Motor neuron (in vitro differentiated cells): ENCODE results near the gene DPY19L1. TPM values are rescaled to one million over a fixed set of nuclear protein-coding genes. Genes with fewer than 3 reads are reported as not detected.
"Not testable (repeated sequence)": the region's sequence is repeated elsewhere in the genome, so short reads cannot be mapped to it uniquely, and the experiment has no call there.

Source experiments
- ATAC-seq, 8 experiments: fragments of 200-7000 bp; cut with Tn5 transposase; replicated peaks in 6 of 8; 2 replicates each; pipeline ENCODE4 v1.8.0; 2021; ENCODE audit warnings: mild to moderate bottlenecking in 8 of 8, moderate library complexity in 8 of 8
- H3K27ac ChIP-seq, 2 donors: fragments of 250-450 bp; sonication (Bioruptor Pico); 2 replicates each; pipeline ENCODE4 v1.9.0; 2021; ENCODE audit warnings: antibody characterized with exemption in 2 of 2, mild to moderate bottlenecking in 2 of 2, moderate library complexity in 1 of 2
- H3K4me1 ChIP-seq, 2 donors: fragments of 250-450 bp; sonication (Bioruptor Pico); replicated peaks in 1 of 2; 2 replicates each; pipeline ENCODE4 v1.6.1; 2021; ENCODE audit warnings: antibody characterized with exemption in 2 of 2, mild to moderate bottlenecking in 2 of 2, moderate library complexity in 1 of 2
- H3K4me3 ChIP-seq, 5 donors: fragments of 250-450 bp; sonication (Bioruptor Pico); 2 replicates each; pipeline ENCODE4 v1.9.0; 2021; ENCODE audit warnings: antibody characterized with exemption in 5 of 5, mild to moderate bottlenecking in 5 of 5, moderate library complexity in 4 of 5
- WGBS, 10 experiments: fragments of 450-650 bp; shearing (Covaris generic); methylation state at CpG; one replicate each; pipeline ENCODE4 v1.0.0; 2022; 5-methylcytosine and 5-hydroxymethylcytosine counted together
- in situ Hi-C, 9 experiments: fragments of 400-800 bp; cut with MboI; loops; one replicate each; pipeline ENCODE4 v1.15.0; 2021; ENCODE audit warnings: low sequenced_read_pairs in 9 of 9, low pct_unique_long_range_greater_than_20kb in 2 of 9; ENCODE audit not compliant: unreplicated experiment in 9 of 9
- total RNA-seq, 8 experiments: library from RNA; unstranded; fragments of 300-600 nt; gene quantifications; 2 replicates each; pipeline versions ENCODE4 v1.2.3 to v1.2.4, GENCODE V29; 2022

The DPY19L1 gene
- total RNA-seq, 8 experiments from 2014 or later, result 7.6 to 50.2 (median 23.1) TPM

GRCh38 chr7:35025369-35025870 lies 11.9 kb downstream of the DPY19L1 start:
- 20 to 100% (median 69%) methylated on average over 1 of the region's 1 CpG; no CpG with 5 or more reads in 3 of the 10 experiments for WGBS, 10 experiments
- in situ Hi-C loops, result no loop called here
- Histone ChIP-seq H3K4me1 (peaks cover 0 to 5% of the 10 kb centered on the region in 2 donors), H3K4me3 (no peak overlapping the region), H3K27ac (no peak overlapping the region)
- ATAC-seq, result peak in 3 of 8 experiments; percentile 41 to 66 (median 51)

GRCh38 chr7:35024298-35024697 lies 13.0 kb downstream of the DPY19L1 start:
- no peak overlapping the region for H3K27ac ChIP-seq

GRCh38 chr7:35022725-35023124 lies 14.6 kb downstream of the DPY19L1 start:
- 83 to 100% (median 100%) methylated on average over 1 to 6 of the region's 12 CpGs; no CpG with 5 or more reads in 6 of the 10 experiments for WGBS, 10 experiments
- ATAC-seq, result no peak

More at GRCh38 chr7:35024298-35024697, 13.0 kb downstream of the DPY19L1 start:
- H3K4me1 ChIP-seq, result peaks cover 0 to 5% of the 10 kb centered on the region in 2 donors
- in situ Hi-C loops, result no loop called here
- 76 to 100% (median 96%) methylated on average over 1 to 2 of the region's 3 CpGs; no CpG with 5 or more reads in 4 of the 10 experiments for WGBS, 10 experiments
- no peak for ATAC-seq
- no peak overlapping the region for H3K4me3 ChIP-seq

GRCh38 chr7:35021445-35021844 lies 15.8 kb downstream of the DPY19L1 start:
- ATAC-seq, result no peak

More at GRCh38 chr7:35022725-35023124, 14.6 kb downstream of the DPY19L1 start:
- Histone ChIP-seq H3K27ac (no peak overlapping the region), H3K4me3 (no peak overlapping the region), H3K4me1 (peaks cover 0 to 5% of the 10 kb centered on the region in 2 donors)
- in situ Hi-C loops, result no loop called here

GRCh38 chr7:35019801-35020200 lies 17.5 kb downstream of the DPY19L1 start:
- Histone ChIP-seq H3K4me1 (peaks cover 0 to 5% of the 10 kb centered on the region in 2 donors), H3K4me3 (no peak overlapping the region), H3K27ac (no peak overlapping the region)
- in situ Hi-C loops, result no loop called here
- ATAC-seq, result no peak
- 60 to 100% (median 86%) methylated on average over 1 to 3 of the region's 3 CpGs for WGBS, 10 experiments

More at GRCh38 chr7:35021445-35021844, 15.8 kb downstream of the DPY19L1 start:
- no peak overlapping the region for H3K27ac ChIP-seq
- H3K4me3 ChIP-seq, result no peak overlapping the region
- peaks cover 0 to 5% of the 10 kb centered on the region in 2 donors for H3K4me1 ChIP-seq
- in situ Hi-C loops, result no loop called here

- in situ Hi-C loops, result no loop called here
- no peak overlapping the region for H3K4me3 ChIP-seq
- no peak for ATAC-seq
- no peak overlapping the region for H3K27ac ChIP-seq
- peaks cover 0 to 5% of the 10 kb centered on the region in 2 donors for H3K4me1 ChIP-seq
- 64 to 100% (median 89%) methylated on average over 1 to 2 of the region's 2 CpGs for WGBS, 10 experiments
These were observed 18.0 kb downstream of the DPY19L1 start for GRCh38 chr7:35019179-35019729.

- H3K4me1 ChIP-seq, result no peaks in the 10 kb centered on the region
- WGBS, 10 experiments, result 86 to 100% (median 100%) methylated on average over 1 of the region's 1 CpG; no CpG with 5 or more reads in 3 of the 10 experiments
- no peak overlapping the region for H3K4me3 ChIP-seq
- ATAC-seq, result peak in 3 of 8 experiments; percentile 99
- H3K27ac ChIP-seq, result no peak overlapping the region
- in situ Hi-C loops, result no loop called here
These were observed 21.9 kb downstream of the DPY19L1 start for GRCh38 chr7:35015346-35015859.

GRCh38 chr7:35012160-35012559 lies 25.1 kb downstream of the DPY19L1 start:
- in situ Hi-C loops, result no loop called here
- Histone ChIP-seq H3K4me1 (no peaks in the 10 kb centered on the region), H3K27ac (no peak overlapping the region), H3K4me3 (no peak overlapping the region)
- ATAC-seq, result no peak
- WGBS, 10 experiments, result 62 to 100% (median 88%) methylated on average over 1 to 3 of the region's 3 CpGs; no CpG with 5 or more reads in 2 of the 10 experiments

GRCh38 chr7:35011085-35011484 lies 26.2 kb downstream of the DPY19L1 start:
- Histone ChIP-seq H3K4me3 (no peak overlapping the region), H3K27ac (no peak overlapping the region), H3K4me1 (no peaks in the 10 kb centered on the region)
- WGBS, 10 experiments, result 87 to 100% (median 100%) methylated on average over 1 to 3 of the region's 3 CpGs; no CpG with 5 or more reads in 2 of the 10 experiments
- ATAC-seq, result no peak
- in situ Hi-C loops, result no loop called here

- in situ Hi-C loops, result no loop called here
These were observed 29.5 kb downstream of the DPY19L1 start for GRCh38 chr7:35007768-35008167.

GRCh38 chr7:35004531-35005095 lies 32.7 kb downstream of the DPY19L1 start:
- no peak overlapping the region for H3K27ac ChIP-seq
- in situ Hi-C loops, result no loop called here

More at GRCh38 chr7:35007768-35008167, 29.5 kb downstream of the DPY19L1 start:
- Histone ChIP-seq H3K4me3 (no peak overlapping the region), H3K27ac (no peak overlapping the region), H3K4me1 (peaks cover 0 to 2% of the 10 kb centered on the region in 2 donors)
- ATAC-seq, result peak in 3 of 8 experiments; percentile 27 to 47 (median 32)

GRCh38 chr7:35003679-35004303 lies 33.5 kb downstream of the DPY19L1 start:
- Histone ChIP-seq H3K4me1 (peaks cover 0 to 2% of the 10 kb centered on the region in 2 donors), H3K27ac (no peak overlapping the region), H3K4me3 (no peak overlapping the region)
- peak; percentile 50 to 96 (median 92) for ATAC-seq
- 60 to 94% (median 74%) methylated on average over 1 to 5 of the region's 7 CpGs; no CpG with 5 or more reads in 6 of the 10 experiments for WGBS, 10 experiments
- in situ Hi-C loops, result no loop called here

More at GRCh38 chr7:35004531-35005095, 32.7 kb downstream of the DPY19L1 start:
- Histone ChIP-seq H3K4me3 (no peak overlapping the region), H3K4me1 (peaks cover 0 to 2% of the 10 kb centered on the region in 2 donors)
- 71 to 100% (median 94%) methylated on average over 1 of the region's 1 CpG; no CpG with 5 or more reads in 4 of the 10 experiments for WGBS, 10 experiments
- no peak for ATAC-seq

GRCh38 chr7:35003177-35003650 lies 34.1 kb downstream of the DPY19L1 start:
- in situ Hi-C loops, H3K4me3 ChIP-seq, H3K4me1 ChIP-seq, H3K27ac ChIP-seq: not testable (repeated sequence)
- WGBS, 10 experiments, result 40 to 67% (median 67%) methylated on average over 1 of the region's 1 CpG; no CpG with 5 or more reads in 7 of the 10 experiments
- ATAC-seq, result peak in 2 of 8 experiments; percentile 19 to 35
